ENCODE measurements around the gene CCND3.

The CCND3 gene

GRCh38 chr6:41939848-41940758, 1.5 kb downstream of the CCND3 start:
- DNase-seq (ENCODE audit: extremely low spot score), result no peak

GRCh38 chr6:41939176-41939847, 2.3 kb downstream of the CCND3 start:
- POLR2A ChIA-PET, result no interaction called here

More at GRCh38 chr6:41939848-41940758, 1.5 kb downstream of the CCND3 start:
- ChIA-PET CTCF (interaction anchor here (1.0 to 6.8 kb wide), 7 partner anchors 11 to 153 kb away, joined by 3 to 57 read pairs (median 21); partner anchors contain the start of genes BYSL, MED20 and TOMM6), POLR2A (no interaction called here)
- TF ChIP-seq CTCF (IDR thresholded peaks at IDR 0.05; ENCODE audit: control extremely low read depth, extremely low read depth, low read depth, missing control alignments), result no peak

GRCh38 chr6:41938590-41939175, 2.9 kb downstream of the CCND3 start:
- ChIA-PET CTCF (interaction anchor here (1.3 to 6.8 kb wide), 7 partner anchors 9 to 152 kb away, joined by 3 to 57 read pairs (median 21); partner anchors contain the start of genes BYSL, MED20 and TOMM6), POLR2A (interaction anchor here (0.6 kb wide), 1 partner anchor 1062 kb away, joined by 3 read pairs; no protein-coding TSS in a partner anchor)
- no peak for DNase-seq (ENCODE audit: extremely low spot score)
- no peak for TF ChIP-seq CTCF (IDR thresholded peaks at IDR 0.05; ENCODE audit: control extremely low read depth, extremely low read depth, low read depth, missing control alignments)

More at GRCh38 chr6:41939176-41939847, 2.3 kb downstream of the CCND3 start:
- no peak for TF ChIP-seq CTCF (IDR thresholded peaks at IDR 0.05; ENCODE audit: control extremely low read depth, extremely low read depth, low read depth, missing control alignments)
- CTCF ChIA-PET, result interaction anchor here (1.0 to 6.8 kb wide), 8 partner anchors 10 to 153 kb away, joined by 3 to 57 read pairs (median 13); partner anchors contain the start of genes BYSL, MED20 and TOMM6
- DNase-seq (ENCODE audit: extremely low spot score), result no peak

GRCh38 chr6:41937861-41938574, 3.6 kb downstream of the CCND3 start:
- ChIA-PET POLR2A (interaction anchor here (0.6 kb wide), 1 partner anchor 1062 kb away, joined by 3 read pairs; no protein-coding TSS in a partner anchor), CTCF (interaction anchor here (0.7 to 6.8 kb wide), 8 partner anchors 9 to 151 kb away, joined by 3 to 57 read pairs (median 14); partner anchors contain the start of genes BYSL, MED20 and TOMM6)
- TF ChIP-seq CTCF (IDR thresholded peaks at IDR 0.05; ENCODE audit: control extremely low read depth, extremely low read depth, low read depth, missing control alignments), result no peak
- DNase-seq (ENCODE audit: extremely low spot score), result no peak

- no peak for DNase-seq (ENCODE audit: extremely low spot score)
- POLR2A ChIA-PET, result no interaction called here
- CTCF ChIA-PET, result interaction anchor here (0.7 to 6.8 kb wide), 13 partner anchors 8 to 200 kb away, joined by 3 to 57 read pairs (median 8); partner anchors contain the start of genes BYSL and MED20
- no peak for TF ChIP-seq CTCF (IDR thresholded peaks at IDR 0.05; ENCODE audit: control extremely low read depth, extremely low read depth, low read depth, missing control alignments)
Measured at GRCh38 chr6:41937472-41937860, 4.1 kb downstream of the CCND3 start.
